ENCODE data around the gene CD209.

Gene CD209

GRCh38 chr19:7738023-7738422 lies 9.3 kb downstream of the CD209 start:
- DNase-seq (ENCODE audit: low read depth) = no peak

- no peak for DNase-seq (ENCODE audit: low read depth)
Observed at GRCh38 chr19:7737215-7737614, 10.1 kb downstream of the CD209 start.

- no peak for DNase-seq (ENCODE audit: low read depth)
Observed at GRCh38 chr19:7736148-7736547, 11.2 kb downstream of the CD209 start.

- DNase-seq (ENCODE audit: low read depth) = no peak
Observed at GRCh38 chr19:7734220-7735203, 12.8 kb downstream of the CD209 start.

GRCh38 chr19:7733376-7733775 lies 14.0 kb downstream of the CD209 start:
- no peak for DNase-seq (ENCODE audit: low read depth)

GRCh38 chr19:7732045-7732444 lies 15.3 kb downstream of the CD209 start, which contains the start of gene CLEC4G:
Gene CLEC4G (minus strand): TSS chr19:7732110. CDS start chr19:7732102, 8 bp downstream.
- DNase-seq (ENCODE audit: low read depth) = no peak

- DNase-seq (ENCODE audit: low read depth) = no peak
Observed at GRCh38 chr19:7731615-7732014, 15.7 kb downstream of the CD209 start.

- no peak for DNase-seq (ENCODE audit: low read depth)
Observed at GRCh38 chr19:7731218-7731595, 16.1 kb downstream of the CD209 start.

- DNase-seq (ENCODE audit: low read depth) = no peak
Observed at GRCh38 chr19:7730286-7731217, 16.8 kb downstream of the CD209 start.

- DNase-seq (ENCODE audit: low read depth) = no peak
Observed at GRCh38 chr19:7729831-7730285, 17.5 kb downstream of the CD209 start.

GRCh38 chr19:7729211-7729610 lies 18.1 kb downstream of the CD209 start:
- DNase-seq (ENCODE audit: low read depth) = no peak

- DNase-seq (ENCODE audit: low read depth) = no peak
Observed at GRCh38 chr19:7725791-7726190, 21.5 kb downstream of the CD209 start.

GRCh38 chr19:7722231-7722651 lies 25.1 kb downstream of the CD209 start:
- no peak for DNase-seq (ENCODE audit: low read depth)

GRCh38 chr19:7720351-7720750 lies 27.0 kb downstream of the CD209 start:
- no peak for DNase-seq (ENCODE audit: low read depth)

- DNase-seq (ENCODE audit: low read depth) = no peak
Observed at GRCh38 chr19:7718668-7719067, 28.7 kb downstream of the CD209 start.

- DNase-seq (ENCODE audit: low read depth) = no peak
Observed at GRCh38 chr19:7716762-7717161, 30.6 kb downstream of the CD209 start.

GRCh38 chr19:7715671-7716070 lies 31.7 kb downstream of the CD209 start:
- DNase-seq (ENCODE audit: low read depth) = no peak

GRCh38 chr19:7710616-7711015 lies 36.7 kb downstream of the CD209 start:
- no peak for DNase-seq (ENCODE audit: low read depth)

- no peak for DNase-seq (ENCODE audit: low read depth)
Observed at GRCh38 chr19:7709932-7710460, 37.3 kb downstream of the CD209 start.

- no peak for DNase-seq (ENCODE audit: low read depth)
Observed at GRCh38 chr19:7706955-7707456, 40.3 kb downstream of the CD209 start.

GRCh38 chr19:7706188-7706954 lies 41.0 kb downstream of the CD209 start:
- no peak for DNase-seq (ENCODE audit: low read depth)

All from stimulated activated CD8-positive, alpha-beta memory T cell treated with anti-CD3 and anti-CD28 coated beads, Interleukin-7, amount 100 ng/mL, for 24 hours (primary cell).